ENCODE measurements around the gene ECE1.
"Not testable (repeated sequence)": the region's sequence is repeated elsewhere in the genome, so short reads cannot be mapped to it uniquely, and the experiment has no call there.

ECE1 gene

GRCh38 chr1:21182181-21182731, 108.0 kb downstream of the ECE1 start:
- DNase-seq (ENCODE audit: low read depth): no peak

GRCh38 chr1:21178271-21178670, 112.0 kb downstream of the ECE1 start:
- DNase-seq (ENCODE audit: low read depth): not testable (repeated sequence)

GRCh38 chr1:21176586-21177555, 113.4 kb downstream of the ECE1 start, which contains the start of gene EIF4G3:
Gene EIF4G3, minus strand, starts transcription at chr1:21176897. Its CDS starts 174,155 bp downstream, at chr1:21002742.
- peak; percentile 96 for DNase-seq (ENCODE audit: low read depth)

- DNase-seq (ENCODE audit: low read depth): peak; percentile 50
Measured at GRCh38 chr1:21175670-21176581, 114.3 kb downstream of the ECE1 start.

GRCh38 chr1:21175324-21175669, 115.0 kb downstream of the ECE1 start:
- peak; percentile 68 for DNase-seq (ENCODE audit: low read depth)

GRCh38 chr1:21174654-21175323, 115.5 kb downstream of the ECE1 start:
- peak; percentile 74 for DNase-seq (ENCODE audit: low read depth)

- DNase-seq (ENCODE audit: low read depth): no peak
Measured at GRCh38 chr1:21174230-21174629, 116.0 kb downstream of the ECE1 start.

GRCh38 chr1:21173096-21173495, 117.2 kb downstream of the ECE1 start:
- DNase-seq (ENCODE audit: low read depth): not testable (repeated sequence)

GRCh38 chr1:21170837-21171236, 119.4 kb downstream of the ECE1 start:
- DNase-seq (ENCODE audit: low read depth): not testable (repeated sequence)

GRCh38 chr1:21168444-21168843, 121.8 kb downstream of the ECE1 start:
- no peak for DNase-seq (ENCODE audit: low read depth)

Data from ELR (cell line).